Endothelial cell of umbilical vein (primary cell): ENCODE measurements around the gene APOF.

Experiments used
- CTCF ChIP-seq, 2 donors: IDR thresholded peaks; 1 replicate in 1 of 2; 2 replicates in 1 of 2; pipeline ENCODE4 v1.5.1; 2011; ENCODE audit warnings: low read length in 2 of 2, mild to moderate bottlenecking in 2 of 2, moderate library complexity in 2 of 2, control low read depth in 1 of 2, inconsistent platforms in 1 of 2, low read depth in 1 of 2; ENCODE audit not compliant: insufficient read depth in 1 of 2; ENCODE audit errors: extremely low read depth in 1 of 2
- EZH2 ChIP-seq: IDR thresholded peaks from 2 replicates; pipeline ENCODE4 v1.6.1; 2012; ENCODE audit warnings: borderline replicate concordance, low read depth, mild to moderate bottlenecking, moderate library complexity, low read length, inconsistent platforms; ENCODE audit not compliant: severe bottlenecking
- FOS ChIP-seq: IDR thresholded peaks from 2 replicates; pipeline ENCODE4 v1.6.1; 2011; ENCODE audit warnings: mild to moderate bottlenecking, low read length, moderate library complexity, borderline replicate concordance; ENCODE audit not compliant: insufficient read depth
- MAX ChIP-seq: IDR thresholded peaks from 2 replicates; pipeline ENCODE4 v1.6.1; 2011; ENCODE audit not compliant: insufficient read depth, insufficient read length
- MYC ChIP-seq: IDR thresholded peaks from one replicate; pipeline ENCODE4 v1.6.1; 2011; ENCODE audit warnings: mild to moderate bottlenecking, low read depth, low read length
- POLR2A ChIP-seq: IDR thresholded peaks from 2 replicates; pipeline ENCODE4 v1.6.1; 2012; ENCODE audit warnings: low read depth, mild to moderate bottlenecking, control low read depth, low read length
- POLR2AphosphoS5 ChIP-seq: IDR thresholded peaks from 2 replicates; pipeline ENCODE4 v1.6.1; 2012; ENCODE audit warnings: low read depth, mild to moderate bottlenecking, control low read depth, low read length, moderate library complexity; ENCODE audit not compliant: insufficient read depth

- TF ChIP-seq CTCF (IDR thresholded peaks at IDR 0.05; ENCODE audit: extremely low read depth in 1 of 2, insufficient read depth in 1 of 2, low read depth in 1 of 2, low read length in 2 of 2) (no peak), EZH2 (no peak), POLR2AphosphoS5 (no peak), POLR2A (no peak), FOS (no peak), MYC (no peak), MAX (no peak)
Measured at GRCh38 chr12:56375598-56376434, 13.2 kb upstream of the APOF start.
